Gastrocnemius medialis (tissue), 4 donors: ENCODE data around the gene HYAL3. TPM values are rescaled to one million over a fixed set of nuclear protein-coding genes. Genes with fewer than 3 reads are reported as not detected.
"Not testable (repeated sequence)": the region's sequence is repeated elsewhere in the genome, so short reads cannot be mapped to it uniquely, and the experiment has no call there.

Experiments used
- ATAC-seq, 2 donors: fragments of 150-250 bp; one replicate each; pipeline ENCODE4 v1.9.1; 2016
- DNase-seq, 2 donors: peaks; one replicate each; pipeline ENCODE4 v3.0.0-alpha.2; 2019
- H3K27ac ChIP-seq, 4 donors: fragments of 200-600 bp; sonication (generic); 1 replicate in 1 of 4; 2 replicates in 3 of 4; pipeline ENCODE4 v1.5.1; 2016 to 2018; ENCODE audit warnings: mild to moderate bottlenecking in 2 of 4, moderate library complexity in 1 of 4
- H3K27me3 ChIP-seq, 3 donors: fragments of 200-600 bp; sonication (generic) in 2 of 3; 1 replicate in 1 of 3; 2 replicates in 2 of 3; pipeline versions ENCODE4 v1.5.1 to v1.6.0; 2016 to 2019; ENCODE audit warnings: mild to moderate bottlenecking in 1 of 3, moderate library complexity in 1 of 3
- H3K36me3 ChIP-seq, 2 donors: fragments of 200-600 bp; sonication (generic) in 1 of 2; one replicate each; pipeline ENCODE4 v1.5.1; 2017 to 2018
- H3K4me1 ChIP-seq, 2 donors: fragments of 200-600 bp; sonication (generic) in 1 of 2; one replicate each; pipeline ENCODE4 v1.5.1; 2016 to 2017; ENCODE audit warnings: mild to moderate bottlenecking in 2 of 2
- H3K4me3 ChIP-seq, 4 donors: fragments of 200-600 bp; sonication (generic) in 3 of 4; 1 replicate in 1 of 4; 2 replicates in 3 of 4; pipeline ENCODE4 v1.5.1; 2016 to 2019; ENCODE audit warnings: mild to moderate bottlenecking in 2 of 4
- H3K9me3 ChIP-seq, 3 donors: fragments of 200-600 bp; sonication (generic) in 2 of 3; 1 replicate in 1 of 3; 2 replicates in 2 of 3; pipeline ENCODE4 v1.5.1; 2016 to 2019
- POLR2A ChIP-seq, 2 donors: fragments of 450-650 bp; IDR thresholded peaks; one replicate each; pipeline ENCODE4 v1.6.1; 2017; ENCODE audit warnings: antibody characterized with exemption in 2 of 2, mild to moderate bottlenecking in 2 of 2, moderate library complexity in 2 of 2
- in situ Hi-C, 4 donors: fragments of 200-750 bp; cut with MboI; loops; one replicate each; pipeline versions ENCODE4 v1.15.0 to v1.8.0; 2017; ENCODE audit warnings: low sequenced_read_pairs in 4 of 4
- intact Hi-C: fragments of 100-400 bp; cut with DNase I; formaldehyde crosslinking; loops from one replicate; pipeline ENCODE4 v1.15.1; 2023; ENCODE audit warnings: low total_unique reads
- total RNA-seq, 4 donors: library from RNA; depleted of rRNA; stranded (reverse); fragments of >200 nt; gene quantifications; one replicate each; pipeline versions ENCODE4 v1.1.0 to v1.2.3, GENCODE V29; 2016
- TF ChIP-seq, protein P1 (sequence below), 5 experiments: fragments of 450-650 bp in 3 of 5; fragments of 200-600 bp in 2 of 5; sonication (generic) in 2 of 5; IDR thresholded peaks in 4 of 5; conservative IDR thresholded peaks in 1 of 5; 1 replicate in 4 of 5; 2 replicates in 1 of 5; pipeline ENCODE4 v1.5.1; 2016 to 2019; ENCODE audit warnings: antibody characterized with exemption in 5 of 5, mild to moderate bottlenecking in 3 of 5, moderate library complexity in 3 of 5

Gene HYAL3
- total RNA-seq, 4 donors from 2014 or later = 1.1 to 2.3 (median 1.2) TPM; not detected in 1

DNA sequence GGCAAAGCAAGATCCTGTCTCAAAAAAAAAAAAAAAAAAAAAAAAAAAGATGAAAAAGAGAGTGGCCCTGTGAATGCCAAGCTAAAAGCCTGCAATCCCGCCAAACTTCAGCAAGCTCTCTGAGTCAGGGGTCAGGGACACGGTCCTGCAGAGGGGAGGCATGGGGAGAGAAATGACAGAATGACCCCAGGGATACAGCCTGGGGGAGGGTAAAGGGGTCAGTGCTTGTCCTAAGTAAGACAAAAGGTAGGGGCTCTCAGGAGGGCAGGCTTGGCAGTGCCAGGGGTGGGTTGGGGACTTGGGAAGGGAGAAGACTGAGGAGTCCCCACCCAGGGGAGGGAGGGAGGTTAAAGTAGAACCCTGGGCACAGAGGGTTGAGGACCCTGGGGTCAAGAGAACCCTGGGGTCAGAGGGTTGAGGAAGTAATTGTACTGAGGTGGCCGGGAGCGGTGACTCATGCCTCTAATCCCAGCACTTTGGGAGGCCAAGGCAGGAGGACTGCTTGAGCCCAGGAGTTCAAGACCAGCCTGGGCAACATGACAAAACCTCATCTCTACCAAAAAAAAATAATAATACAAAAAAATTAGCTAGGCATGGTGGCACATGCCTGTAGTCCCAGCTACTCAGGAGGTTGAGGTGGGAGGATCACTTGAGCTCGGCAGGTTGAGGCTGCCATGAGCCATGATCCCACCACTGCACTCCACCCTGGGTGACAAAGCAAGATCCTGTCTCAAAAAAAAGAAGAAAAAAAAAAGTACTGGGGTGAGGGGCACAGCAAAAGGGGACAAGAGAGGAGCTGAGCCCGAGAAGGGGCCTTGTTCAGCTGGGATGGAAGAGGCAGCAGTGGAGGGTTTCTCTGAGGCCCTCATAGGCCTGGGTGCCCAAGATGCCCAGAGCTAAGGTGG lies 35.5 kb downstream of the HYAL3 start:
- in situ Hi-C loops (no loop called here), intact Hi-C loops (no loop called here)
- no peak for ATAC-seq
- Histone ChIP-seq H3K27ac (peak overlapping the region; percentile 71 to 90 (median 82)), H3K4me1 (peaks cover 40 to 67% of the 10 kb centered on the region in 2 donors), H3K9me3 (no peaks in the 10 kb centered on the region), H3K27me3 (no peaks in the 10 kb centered on the region), H3K36me3 (no peaks in the 10 kb centered on the region), H3K4me3 (no peak overlapping the region)
- no peak for TF ChIP-seq POLR2A (IDR thresholded peaks at IDR 0.05)
- TF ChIP-seq, protein P1, sequence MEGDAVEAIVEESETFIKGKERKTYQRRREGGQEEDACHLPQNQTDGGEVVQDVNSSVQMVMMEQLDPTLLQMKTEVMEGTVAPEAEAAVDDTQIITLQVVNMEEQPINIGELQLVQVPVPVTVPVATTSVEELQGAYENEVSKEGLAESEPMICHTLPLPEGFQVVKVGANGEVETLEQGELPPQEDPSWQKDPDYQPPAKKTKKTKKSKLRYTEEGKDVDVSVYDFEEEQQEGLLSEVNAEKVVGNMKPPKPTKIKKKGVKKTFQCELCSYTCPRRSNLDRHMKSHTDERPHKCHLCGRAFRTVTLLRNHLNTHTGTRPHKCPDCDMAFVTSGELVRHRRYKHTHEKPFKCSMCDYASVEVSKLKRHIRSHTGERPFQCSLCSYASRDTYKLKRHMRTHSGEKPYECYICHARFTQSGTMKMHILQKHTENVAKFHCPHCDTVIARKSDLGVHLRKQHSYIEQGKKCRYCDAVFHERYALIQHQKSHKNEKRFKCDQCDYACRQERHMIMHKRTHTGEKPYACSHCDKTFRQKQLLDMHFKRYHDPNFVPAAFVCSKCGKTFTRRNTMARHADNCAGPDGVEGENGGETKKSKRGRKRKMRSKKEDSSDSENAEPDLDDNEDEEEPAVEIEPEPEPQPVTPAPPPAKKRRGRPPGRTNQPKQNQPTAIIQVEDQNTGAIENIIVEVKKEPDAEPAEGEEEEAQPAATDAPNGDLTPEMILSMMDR (IDR thresholded peaks at IDR 0.05 in 4 of 5, conservative IDR thresholded peaks at IDR 0.05 in 1 of 5) = no peak
- no peak for DNase-seq

DNA sequence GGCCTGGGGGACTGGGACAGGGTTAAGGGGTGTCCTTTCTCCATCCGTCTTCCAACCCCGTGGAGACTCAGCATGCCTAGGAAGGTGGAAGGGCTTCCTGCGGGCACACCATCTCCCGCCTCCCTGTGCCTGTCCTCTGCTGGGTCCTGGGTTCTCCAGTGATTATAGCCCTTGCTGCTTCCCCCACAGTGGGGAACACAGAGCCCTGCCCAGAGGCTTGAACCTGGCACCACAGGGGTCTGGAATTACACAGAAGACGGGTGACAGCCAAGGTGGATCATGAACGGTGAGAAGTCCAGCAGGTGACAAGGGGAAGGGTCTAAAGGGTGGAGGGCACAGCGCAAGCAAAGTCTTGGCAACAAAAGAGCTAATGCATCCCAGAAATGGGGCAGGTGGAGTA lies 36.4 kb downstream of the HYAL3 start:
- Histone ChIP-seq H3K36me3 (peaks cover 0 to 9% of the 10 kb centered on the region in 2 donors), H3K4me1 (peaks cover 34 to 57% of the 10 kb centered on the region in 2 donors), H3K27ac (no peak overlapping the region), H3K9me3 (no peaks in the 10 kb centered on the region), H3K27me3 (no peaks in the 10 kb centered on the region), H3K4me3 (no peak overlapping the region)
- TF ChIP-seq, protein P1 (IDR thresholded peaks at IDR 0.05 in 4 of 5, conservative IDR thresholded peaks at IDR 0.05 in 1 of 5) = no peak
- TF ChIP-seq POLR2A (IDR thresholded peaks at IDR 0.05) = no peak
- DNase-seq (no peak), ATAC-seq (no peak)
- intact Hi-C loops (no loop called here), in situ Hi-C loops (no loop called here)

DNA sequence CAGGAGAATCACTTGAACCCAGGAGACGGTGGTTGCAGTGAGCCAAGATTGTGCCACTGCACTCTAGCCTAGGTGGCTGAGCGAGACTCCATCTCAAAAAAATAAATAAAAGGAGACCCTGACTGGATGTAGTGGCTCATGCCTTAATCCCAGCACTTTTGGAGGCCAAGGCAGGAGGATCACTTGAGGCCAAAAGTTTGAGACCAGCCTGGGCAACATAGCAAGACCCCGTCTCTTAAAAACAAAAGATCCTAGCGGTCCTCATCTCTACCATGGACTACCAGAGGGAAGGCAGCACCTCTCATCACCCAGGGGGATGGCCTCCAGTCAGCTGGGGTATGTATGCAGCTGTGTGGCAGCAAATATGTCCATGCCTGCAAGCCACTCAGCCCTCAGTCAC lies 37.0 kb downstream of the HYAL3 start:
- H3K9me3 ChIP-seq, ATAC-seq, intact Hi-C loops, H3K27ac ChIP-seq, in situ Hi-C loops, H3K27me3 ChIP-seq, DNase-seq, H3K4me3 ChIP-seq: not testable (repeated sequence)
- Histone ChIP-seq H3K4me1 (peaks cover 30 to 52% of the 10 kb centered on the region in 2 donors), H3K36me3 (peaks cover 0 to 15% of the 10 kb centered on the region in 2 donors)

DNA sequence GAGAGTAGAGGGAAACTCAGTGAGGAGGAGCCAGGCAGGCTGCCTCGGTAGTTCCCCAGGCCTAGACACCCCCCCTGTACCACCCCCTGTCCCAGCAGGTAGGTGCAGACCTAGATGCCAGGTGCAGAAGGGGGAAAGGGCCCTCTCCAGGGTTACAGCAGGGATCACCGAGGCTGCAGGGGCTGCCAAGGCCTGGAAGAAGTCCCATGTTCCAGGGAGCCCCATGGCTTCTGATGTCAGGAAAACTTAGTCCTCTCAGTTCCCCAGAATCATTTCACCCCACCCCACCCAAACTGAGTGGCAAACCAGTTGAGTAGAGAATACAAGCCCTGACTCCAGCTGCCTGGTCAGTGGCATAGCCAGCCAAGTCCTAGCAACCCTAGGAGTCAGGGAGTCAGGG lies 37.7 kb downstream of the HYAL3 start:
- Histone ChIP-seq H3K27ac (peak overlapping the region; percentile 96 to 99 (median 98)), H3K4me1 (peaks cover 27 to 45% of the 10 kb centered on the region in 2 donors), H3K36me3 (peaks cover 0 to 22% of the 10 kb centered on the region in 2 donors), H3K9me3 (no peaks in the 10 kb centered on the region), H3K4me3 (no peak overlapping the region), H3K27me3 (no peaks in the 10 kb centered on the region)
- ATAC-seq = no peak
- in situ Hi-C loops (no loop called here), intact Hi-C loops (loop anchor here (2.0 kb wide), 1 partner anchor 63 kb away; no protein-coding TSS in a partner anchor)
- no peak for TF ChIP-seq POLR2A (IDR thresholded peaks at IDR 0.05)
- TF ChIP-seq, protein P1 (IDR thresholded peaks at IDR 0.05 in 4 of 5, conservative IDR thresholded peaks at IDR 0.05 in 1 of 5) = no peak
- DNase-seq = no peak

DNA sequence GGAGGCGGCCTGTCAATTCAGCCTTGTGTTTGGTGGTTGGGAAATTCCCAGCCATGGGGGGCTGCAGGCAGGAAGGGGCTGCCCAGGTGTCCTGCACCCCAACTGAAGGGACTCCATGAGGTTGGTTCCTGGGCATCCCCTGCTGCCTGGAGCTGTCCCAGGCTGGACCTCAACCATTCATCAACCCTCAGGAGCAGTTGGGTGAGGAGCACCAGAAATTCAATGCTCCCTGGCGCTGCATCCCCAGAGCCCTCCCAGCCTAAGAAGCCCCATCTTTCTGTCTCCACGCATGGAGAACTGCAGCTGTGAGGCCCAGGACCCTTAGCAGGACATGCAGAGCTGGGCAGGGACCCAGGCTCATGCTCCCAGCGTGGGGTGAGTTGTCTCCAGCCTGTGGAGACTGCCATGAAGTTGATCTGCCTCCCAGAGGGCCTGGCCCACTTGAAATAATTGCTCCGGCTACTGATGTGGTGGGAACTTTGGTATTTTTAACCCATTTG lies 38.2 kb downstream of the HYAL3 start:
- H3K27me3 ChIP-seq = no peaks in the 10 kb centered on the region
- no peak for DNase-seq
- peak overlapping the region; percentile 72 to 94 (median 81) for H3K4me3 ChIP-seq
- H3K4me1 ChIP-seq = peaks cover 27 to 40% of the 10 kb centered on the region in 2 donors
- H3K27ac ChIP-seq = peak overlapping the region; percentile 96 to 99 (median 98)
- intact Hi-C loops = loop anchor here (1.0 to 2.0 kb wide), 2 partner anchors 12 to 64 kb away; no protein-coding TSS in a partner anchor
- TF ChIP-seq, protein P1 (IDR thresholded peaks at IDR 0.05 in 4 of 5, conservative IDR thresholded peaks at IDR 0.05 in 1 of 5) = no peak
- no peak for TF ChIP-seq POLR2A (IDR thresholded peaks at IDR 0.05)
- H3K9me3 ChIP-seq = no peaks in the 10 kb centered on the region
- peaks cover 0 to 27% of the 10 kb centered on the region in 2 donors for H3K36me3 ChIP-seq
- no peak for ATAC-seq
- in situ Hi-C loops = no loop called here
